Activated T-cell treated with anti-CD3 and anti-CD28 coated beads, Interleukin-2, amount 50 U/mL, for 4 hours (primary cell): ENCODE data around the gene KIF26A. TPM values are rescaled to one million over a fixed set of nuclear protein-coding genes. Genes with fewer than 3 reads are reported as not detected.

ENCODE experiments used
- ATAC-seq, 2 donors: fragments of 200-7000 bp; cut with Tn5 transposase; one replicate each; pipeline ENCODE4 v1.10.0; 2021
- DNase-seq: peaks from one replicate; pipeline ENCODE4 v3.0.0-alpha.2; 2020
- H3K27me3 Mint-ChIP-seq: one replicate; pipeline ENCODE4 v1.8.0; 2021; ENCODE audit warnings: low read depth, mixed read lengths
- H3K36me3 Mint-ChIP-seq: one replicate; pipeline ENCODE4 v1.8.0; 2022; ENCODE audit warnings: mixed read lengths; ENCODE audit not compliant: insufficient read depth
- H3K4me1 Mint-ChIP-seq: one replicate; pipeline ENCODE4 v1.8.0; 2021; ENCODE audit warnings: low read depth, mixed read lengths
- H3K4me3 Mint-ChIP-seq: one replicate; pipeline ENCODE4 v1.8.0; 2021; ENCODE audit warnings: mild to moderate bottlenecking, moderate library complexity, mixed read lengths
- H3K9me3 Mint-ChIP-seq: one replicate; pipeline ENCODE4 v1.8.0; 2021; ENCODE audit warnings: mixed read lengths
- total RNA-seq, 3 donors: library from RNA; stranded (reverse); gene quantifications; one replicate each; pipeline ENCODE4 v1.2.1, GENCODE V29; 2021

Gene KIF26A
- total RNA-seq, 3 donors from 2014 or later: 0.24 to 0.86 (median 0.40) TPM

DNA sequence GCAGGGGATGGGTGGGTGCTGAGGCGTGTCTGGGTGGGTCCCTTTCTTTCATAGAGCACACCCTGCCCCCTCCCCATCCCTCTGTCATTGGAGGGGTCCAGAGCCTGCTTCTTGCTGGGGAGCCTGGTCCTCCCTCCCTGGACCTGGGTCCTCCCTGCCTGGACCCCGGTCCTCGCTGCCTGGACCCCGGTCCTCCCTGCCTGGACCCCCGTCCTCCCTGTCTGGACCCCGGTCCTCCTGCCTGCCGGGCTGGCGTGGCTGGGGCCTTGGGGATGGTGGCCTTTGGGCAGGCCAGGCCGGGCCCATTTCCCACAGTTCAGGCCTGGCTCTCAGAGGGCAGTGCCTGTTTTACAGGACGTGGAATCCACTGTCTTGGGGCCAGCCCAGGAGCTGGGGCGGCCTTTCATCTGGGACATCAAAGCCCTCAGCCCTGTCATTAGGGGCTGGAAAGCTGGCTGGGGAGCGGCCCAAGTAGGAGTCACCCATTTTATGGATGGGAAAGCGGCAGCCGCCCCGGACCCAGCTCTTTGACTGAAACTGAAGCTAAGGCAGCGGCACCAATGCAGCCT, 44.6 kb downstream of the KIF26A start:
- Mint-ChIP-seq H3K4me1 (no peaks in the 10 kb centered on the region), H3K4me3 (no peak overlapping the region), H3K36me3 (no peaks in the 10 kb centered on the region), H3K9me3 (no peaks in the 10 kb centered on the region), H3K27me3 (peaks cover 2% of the 10 kb centered on the region)
- ATAC-seq (no peak), DNase-seq (no peak)

DNA sequence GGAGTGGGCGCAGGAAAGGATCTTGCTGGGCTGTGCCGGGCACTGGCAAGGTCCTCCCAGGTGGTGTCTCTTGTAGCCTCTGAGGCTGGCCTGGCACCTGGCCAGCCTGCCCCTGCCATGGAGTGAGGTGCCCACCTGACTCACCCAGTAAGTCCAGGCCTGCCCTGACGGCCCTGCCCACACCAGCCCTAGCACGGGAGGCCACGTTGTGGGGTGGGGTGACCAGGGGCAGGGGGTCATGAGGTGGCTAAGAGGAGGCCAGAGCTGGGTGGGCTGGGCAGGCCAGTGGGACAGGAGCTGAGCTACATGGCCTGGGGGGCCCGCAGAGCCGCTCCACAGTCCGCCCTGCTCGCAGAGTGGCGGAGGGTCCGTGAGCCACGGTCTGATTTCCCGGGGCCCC, 45.4 kb downstream of the KIF26A start:
- Mint-ChIP-seq H3K4me3 (no peak overlapping the region), H3K27me3 (peaks cover 2% of the 10 kb centered on the region), H3K36me3 (no peaks in the 10 kb centered on the region), H3K9me3 (no peaks in the 10 kb centered on the region), H3K4me1 (no peaks in the 10 kb centered on the region)
- ATAC-seq: no peak
- DNase-seq: no peak

DNA sequence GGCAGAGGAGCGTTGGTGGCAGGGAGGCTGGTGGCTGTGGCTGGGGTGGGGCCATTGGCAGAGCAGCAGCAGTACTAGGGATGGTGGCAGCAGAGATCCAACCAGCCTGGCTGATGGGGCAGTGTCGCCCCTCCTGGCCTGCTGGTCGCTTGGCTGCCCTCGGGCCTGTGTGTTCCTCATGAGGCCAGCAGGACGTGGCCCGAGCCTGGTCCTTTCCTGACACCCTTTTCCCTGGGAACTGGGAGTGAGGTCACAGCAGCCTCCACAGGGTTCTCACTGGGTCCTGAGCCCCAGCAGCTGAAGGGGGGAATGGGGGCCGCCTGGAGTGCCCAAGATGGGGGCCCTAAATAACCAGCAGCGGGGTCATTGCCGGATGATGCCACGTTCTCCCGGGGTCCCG, 46.1 kb downstream of the KIF26A start:
- ATAC-seq: no peak

DNA sequence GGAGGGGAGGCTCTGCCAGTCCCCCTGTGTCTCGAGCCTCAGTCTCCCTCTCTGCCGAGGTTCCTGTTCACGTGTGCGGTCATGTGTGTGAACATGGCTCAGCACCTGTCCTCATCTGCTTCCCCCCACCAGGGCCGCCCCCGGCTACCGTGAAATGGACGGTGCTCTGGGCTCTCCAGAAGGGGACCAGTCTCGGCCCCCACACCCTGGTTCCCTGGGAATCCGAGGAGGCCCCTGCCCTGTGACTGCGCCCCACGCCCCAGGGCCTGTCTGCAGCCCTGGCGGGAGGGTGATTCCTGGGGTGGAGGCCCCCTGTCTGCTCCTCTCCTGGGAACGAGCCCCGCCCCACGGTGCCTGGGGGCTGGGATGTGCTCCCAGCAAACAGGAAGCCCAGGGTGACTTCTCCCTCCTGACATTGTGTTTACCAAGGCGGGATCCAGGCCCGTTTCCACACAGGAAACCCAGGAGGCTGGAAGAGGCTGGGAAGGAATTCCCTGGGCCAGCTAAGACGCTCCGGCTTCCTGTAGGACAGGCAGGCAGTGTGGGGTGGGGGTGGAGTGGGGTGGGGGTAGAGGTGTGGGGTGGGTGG, 46.6 kb downstream of the KIF26A start:
- DNase-seq (no peak), ATAC-seq (no peak)
- no peaks in the 10 kb centered on the region for H3K36me3 Mint-ChIP-seq
- no peaks in the 10 kb centered on the region for H3K4me1 Mint-ChIP-seq
- H3K4me3 Mint-ChIP-seq: no peak overlapping the region
- peaks cover 2% of the 10 kb centered on the region for H3K27me3 Mint-ChIP-seq
- H3K9me3 Mint-ChIP-seq: no peaks in the 10 kb centered on the region

More for the DNA sequence above, 46.1 kb downstream of the KIF26A start:
- DNase-seq: no peak
- no peaks in the 10 kb centered on the region for H3K36me3 Mint-ChIP-seq
- H3K4me3 Mint-ChIP-seq: no peak overlapping the region
- no peaks in the 10 kb centered on the region for H3K4me1 Mint-ChIP-seq
- H3K27me3 Mint-ChIP-seq: peaks cover 2% of the 10 kb centered on the region
- no peaks in the 10 kb centered on the region for H3K9me3 Mint-ChIP-seq

DNA sequence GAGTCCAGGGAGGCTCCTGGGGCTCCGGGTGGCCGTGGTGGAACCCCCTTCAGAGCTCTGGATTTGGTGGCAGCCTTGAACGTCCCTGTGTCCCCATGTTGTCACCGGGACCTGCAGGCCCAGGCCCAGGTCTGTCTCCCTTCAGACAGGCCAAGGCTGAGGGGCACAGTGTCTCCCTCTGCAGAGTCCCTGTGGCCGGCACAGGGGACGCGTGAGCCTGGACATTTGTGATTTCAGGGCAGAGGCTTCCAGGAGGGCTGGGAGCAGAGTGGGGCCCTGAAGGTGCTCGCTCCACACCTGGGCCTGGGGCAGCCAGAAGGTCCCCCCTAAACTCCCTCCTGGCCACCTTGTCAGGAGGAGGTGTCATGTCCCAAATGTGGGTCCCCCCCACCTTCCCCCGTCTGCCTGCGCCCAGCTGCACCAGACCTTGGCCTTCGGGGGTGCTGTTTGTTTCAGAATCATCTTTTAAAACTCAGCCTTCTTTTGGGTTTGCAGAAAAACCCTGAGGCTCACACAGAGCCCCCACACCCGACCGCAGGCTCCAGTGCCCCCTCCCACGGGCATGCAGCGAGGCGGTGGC, 47.6 kb downstream of the KIF26A start:
- H3K4me3 Mint-ChIP-seq: no peak overlapping the region
- no peak for ATAC-seq
- H3K9me3 Mint-ChIP-seq: no peaks in the 10 kb centered on the region
- peaks cover 2% of the 10 kb centered on the region for H3K27me3 Mint-ChIP-seq
- no peaks in the 10 kb centered on the region for H3K36me3 Mint-ChIP-seq
- no peaks in the 10 kb centered on the region for H3K4me1 Mint-ChIP-seq
- no peak for DNase-seq

DNA sequence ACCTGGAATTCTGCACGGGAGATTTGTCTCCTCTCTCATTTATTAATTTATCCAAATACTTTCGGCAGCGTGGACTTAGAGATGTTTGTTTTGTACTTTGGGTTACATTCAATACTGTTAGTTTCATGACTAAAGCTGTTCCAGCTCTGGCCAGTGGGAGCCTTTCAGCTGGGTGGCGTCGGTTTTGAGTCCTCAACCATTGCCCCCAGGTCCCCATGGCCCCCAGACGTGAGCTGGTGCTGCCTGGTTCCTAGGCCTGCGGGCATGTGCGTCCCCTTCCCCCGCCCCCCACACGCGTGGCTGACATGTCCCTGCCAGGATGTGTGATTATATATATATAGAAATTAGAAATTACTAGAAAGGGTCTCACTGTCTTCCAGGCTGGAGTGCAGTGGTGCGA, 48.2 kb downstream of the KIF26A start:
- no peaks in the 10 kb centered on the region for H3K36me3 Mint-ChIP-seq
- DNase-seq (no peak), ATAC-seq (no peak)
- H3K4me1 Mint-ChIP-seq: no peaks in the 10 kb centered on the region
- no peak overlapping the region for H3K4me3 Mint-ChIP-seq
- peaks cover 2% of the 10 kb centered on the region for H3K27me3 Mint-ChIP-seq
- H3K9me3 Mint-ChIP-seq: no peaks in the 10 kb centered on the region

DNA sequence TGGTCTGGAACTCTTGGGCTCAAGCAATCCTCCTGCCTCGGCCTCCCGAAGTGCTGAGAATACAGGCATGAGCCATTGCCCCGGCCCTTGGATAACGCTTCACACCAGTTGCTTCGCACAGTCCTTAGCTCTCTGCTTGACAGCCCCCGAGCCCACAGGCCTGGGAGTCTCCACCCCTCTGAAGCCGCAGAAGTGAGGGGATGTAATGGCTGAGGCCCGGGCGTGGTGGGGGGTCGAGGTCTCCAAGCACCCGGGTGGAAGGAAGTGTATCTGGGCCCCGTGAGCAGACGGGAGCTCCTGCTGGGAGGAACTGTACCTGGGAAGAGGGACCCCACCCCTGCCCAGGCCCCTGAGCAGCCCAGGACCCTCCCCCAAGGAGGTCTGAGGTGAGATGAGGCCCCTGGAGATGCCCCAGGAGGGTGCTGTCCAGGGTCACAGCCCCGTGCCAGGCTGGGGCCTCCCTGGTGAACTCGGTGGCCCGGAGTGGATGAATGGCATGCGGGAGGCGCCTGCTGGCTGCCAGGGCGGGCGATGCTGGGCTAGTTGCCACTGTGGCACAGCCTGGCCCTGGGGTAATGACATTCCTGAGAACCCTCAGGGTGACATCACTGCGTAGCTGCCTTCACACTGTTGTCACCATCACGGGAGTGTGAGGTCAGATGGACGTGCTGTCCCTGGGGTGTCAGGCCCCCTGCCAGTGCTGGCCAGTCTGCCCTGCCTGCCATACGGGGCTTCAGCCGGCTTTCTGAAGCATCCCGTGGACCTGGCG, 48.9 kb downstream of the KIF26A start:
- no peaks in the 10 kb centered on the region for H3K9me3 Mint-ChIP-seq
- ATAC-seq (no peak), DNase-seq (no peak)
- no peak overlapping the region for H3K4me3 Mint-ChIP-seq
- peaks cover 2% of the 10 kb centered on the region for H3K27me3 Mint-ChIP-seq
- H3K36me3 Mint-ChIP-seq: no peaks in the 10 kb centered on the region
- no peaks in the 10 kb centered on the region for H3K4me1 Mint-ChIP-seq

DNA sequence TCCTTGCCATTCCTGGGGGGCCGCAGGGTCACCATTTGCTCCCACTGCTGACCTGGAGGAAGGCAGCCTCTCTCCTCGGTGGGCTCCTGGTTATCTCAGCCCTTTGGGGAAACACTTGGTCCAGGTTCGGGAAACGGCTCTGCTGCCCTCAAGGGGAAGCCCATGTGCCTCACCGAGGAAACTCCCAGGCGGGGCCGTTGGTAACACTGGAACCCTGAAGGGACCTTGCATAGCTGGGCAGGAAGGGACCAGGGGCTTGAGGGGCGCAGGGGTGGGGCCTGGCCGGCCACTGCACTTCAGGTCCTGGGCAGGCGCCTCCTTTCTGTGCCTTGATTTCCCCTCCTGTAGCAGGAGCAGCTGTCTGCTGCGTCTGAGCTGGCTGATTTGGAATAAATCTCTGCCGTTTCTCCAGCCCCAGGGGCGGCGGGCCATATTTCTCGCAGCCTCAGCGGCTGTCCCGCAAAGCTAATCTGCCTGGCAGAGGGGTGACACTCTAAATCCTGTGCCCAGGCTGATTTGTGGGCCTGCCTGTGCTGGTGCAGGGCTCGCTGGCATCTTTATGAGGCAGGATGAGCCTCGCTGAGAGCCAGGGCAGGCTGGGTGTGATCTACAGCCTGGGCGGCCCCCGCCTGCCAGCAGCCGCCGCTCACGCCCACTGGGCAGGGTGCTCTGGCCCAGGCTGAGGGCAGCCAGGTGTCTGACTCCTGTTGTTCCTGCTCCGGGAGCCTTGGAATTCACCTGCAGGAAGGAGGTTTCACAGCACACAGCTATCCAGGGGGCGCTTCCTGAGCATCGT, 49.7 kb downstream of the KIF26A start:
- DNase-seq: no peak
- Mint-ChIP-seq H3K4me3 (no peak overlapping the region), H3K36me3 (no peaks in the 10 kb centered on the region), H3K27me3 (peaks cover 2% of the 10 kb centered on the region), H3K9me3 (no peaks in the 10 kb centered on the region), H3K4me1 (no peaks in the 10 kb centered on the region)
- no peak for ATAC-seq

DNA sequence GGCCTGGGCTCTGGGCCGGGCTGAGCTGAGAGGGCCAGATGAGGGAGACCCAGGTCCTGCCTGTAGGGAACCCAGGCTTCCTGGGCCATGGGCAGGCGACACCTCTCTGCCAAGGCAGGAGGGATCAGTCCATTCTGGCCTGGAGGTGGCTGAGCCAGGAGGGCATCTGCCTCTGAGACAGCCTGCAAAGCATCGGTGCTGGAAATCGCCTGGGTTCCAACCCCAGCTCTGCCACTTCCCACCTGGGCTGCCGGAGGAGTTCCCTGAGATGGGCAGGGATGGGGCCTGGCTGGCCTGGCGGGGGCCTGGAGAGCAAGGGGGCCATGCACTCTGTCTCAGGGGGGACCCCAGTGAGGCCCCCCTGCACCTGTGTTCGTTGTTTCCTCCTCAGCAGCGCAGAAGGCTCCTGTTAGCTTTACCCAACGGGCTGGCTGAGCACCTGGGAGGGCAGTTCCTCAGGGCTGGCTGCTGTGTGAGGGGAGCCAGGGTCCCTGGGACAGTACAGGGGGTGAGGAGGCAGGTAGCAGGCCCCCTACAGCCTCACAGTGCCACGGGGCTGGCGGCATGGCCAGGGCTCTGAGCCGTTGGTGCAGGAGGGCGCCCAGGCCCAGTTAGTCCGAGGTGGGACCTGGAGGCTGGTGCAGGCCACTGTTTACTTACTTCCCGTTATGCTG, 50.5 kb downstream of the KIF26A start:
- Mint-ChIP-seq H3K4me3 (no peak overlapping the region), H3K36me3 (no peaks in the 10 kb centered on the region), H3K27me3 (no peaks in the 10 kb centered on the region), H3K9me3 (no peaks in the 10 kb centered on the region), H3K4me1 (no peaks in the 10 kb centered on the region)
- ATAC-seq (no peak), DNase-seq (no peak)

DNA sequence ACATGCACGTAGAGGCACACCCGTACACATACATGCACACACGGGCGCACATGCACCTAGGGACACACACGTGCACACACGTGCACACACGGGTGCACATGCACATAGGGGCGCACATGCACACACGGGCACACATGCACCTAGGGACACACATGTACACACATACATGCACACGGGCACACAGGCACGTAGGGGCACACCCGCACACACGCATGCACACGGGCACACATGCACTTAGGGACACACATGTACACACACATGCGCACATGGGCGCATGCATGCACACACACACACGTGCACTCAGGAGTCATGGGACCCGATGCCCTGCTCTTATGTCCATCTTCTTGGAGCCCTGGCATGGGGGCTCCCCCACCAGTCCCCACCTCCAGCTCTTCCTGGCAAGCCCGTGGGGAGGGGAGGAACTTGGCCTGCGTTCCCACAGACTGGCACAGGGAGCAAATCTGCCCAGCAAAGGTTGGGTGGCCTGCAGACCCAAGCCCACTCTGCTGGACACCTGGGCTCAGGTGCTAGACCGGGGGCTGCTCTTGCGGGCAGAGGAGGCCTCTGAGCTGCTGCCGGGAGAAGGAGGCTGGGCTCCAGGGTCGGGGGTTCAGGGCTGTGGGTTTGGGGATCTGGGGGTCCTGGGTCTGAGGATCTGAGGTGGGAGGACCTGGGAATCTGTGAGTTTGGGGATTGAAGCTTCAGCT, 51.4 kb downstream of the KIF26A start:
- no peak overlapping the region for H3K4me3 Mint-ChIP-seq
- H3K27me3 Mint-ChIP-seq: no peaks in the 10 kb centered on the region
- no peaks in the 10 kb centered on the region for H3K36me3 Mint-ChIP-seq
- no peaks in the 10 kb centered on the region for H3K9me3 Mint-ChIP-seq
- no peaks in the 10 kb centered on the region for H3K4me1 Mint-ChIP-seq
- ATAC-seq: no peak
- DNase-seq: no peak

DNA sequence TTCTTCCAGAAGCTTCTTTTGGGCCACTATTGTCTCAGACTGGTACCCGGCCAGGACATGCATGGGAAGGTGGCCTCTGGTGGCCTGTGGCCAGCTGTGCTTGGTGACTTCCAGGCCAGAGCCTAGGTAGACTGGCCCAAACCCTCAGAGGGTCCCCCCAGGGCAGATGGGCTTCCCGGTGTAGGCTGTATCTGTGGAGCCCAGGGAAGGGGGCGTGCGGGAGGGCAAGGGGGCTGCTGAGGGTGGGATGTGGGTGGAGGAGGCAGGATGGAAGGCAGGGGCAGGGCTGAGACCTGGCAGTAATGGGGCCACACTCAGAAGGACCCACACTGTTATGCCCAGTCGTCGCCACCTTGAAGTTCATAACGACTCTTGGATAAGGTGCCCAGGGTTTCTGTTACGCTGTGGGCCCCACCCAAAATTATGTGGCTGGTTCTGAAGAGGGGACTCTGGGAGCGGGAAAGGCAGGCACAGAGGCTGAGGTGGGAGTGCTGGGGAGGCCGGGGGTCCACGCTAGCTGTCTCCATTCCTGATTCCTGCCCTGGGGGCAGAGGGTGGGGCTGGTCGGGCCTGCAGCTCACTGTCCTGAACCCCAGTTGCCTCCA, 52.1 kb downstream of the KIF26A start:
- Mint-ChIP-seq H3K4me1 (no peaks in the 10 kb centered on the region), H3K9me3 (no peaks in the 10 kb centered on the region), H3K36me3 (no peaks in the 10 kb centered on the region), H3K27me3 (no peaks in the 10 kb centered on the region), H3K4me3 (no peak overlapping the region)
- ATAC-seq: no peak
- no peak for DNase-seq

DNA sequence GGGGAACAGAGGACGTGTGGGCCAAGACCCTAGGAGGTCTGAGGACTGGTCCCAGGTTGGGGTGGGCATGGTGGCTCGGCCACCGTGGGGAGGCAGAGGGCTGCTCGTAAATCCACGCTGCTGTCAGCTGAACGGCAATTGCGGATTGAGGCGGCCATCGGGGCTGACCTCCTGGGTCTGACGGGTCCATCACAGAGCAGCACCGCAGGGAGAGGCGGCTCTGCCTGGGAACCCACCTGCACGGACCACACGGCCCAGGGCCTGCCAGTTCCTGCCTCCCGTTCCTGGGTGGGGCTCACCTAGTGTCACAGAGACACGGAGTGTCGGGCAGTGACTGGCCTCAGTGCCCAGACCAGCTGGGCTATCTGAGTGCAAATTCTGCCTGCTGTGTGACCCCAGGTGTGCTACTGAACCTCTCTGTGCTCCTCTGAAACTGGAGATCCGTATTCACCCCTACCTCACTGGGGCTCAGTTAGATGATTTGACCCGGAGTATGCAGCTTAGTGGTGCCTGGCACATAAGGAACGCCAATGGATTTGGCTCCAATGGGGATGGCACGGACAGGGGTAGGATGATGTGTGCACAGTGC, 53.1 kb downstream of the KIF26A start:
- H3K9me3 Mint-ChIP-seq: no peaks in the 10 kb centered on the region
- no peaks in the 10 kb centered on the region for H3K36me3 Mint-ChIP-seq
- no peaks in the 10 kb centered on the region for H3K4me1 Mint-ChIP-seq
- no peak overlapping the region for H3K4me3 Mint-ChIP-seq
- ATAC-seq (no peak), DNase-seq (no peak)
- H3K27me3 Mint-ChIP-seq: no peaks in the 10 kb centered on the region
